Parathyroid adenoma (tissue), 2 donors: ENCODE measurements around the gene SLC1A4.
A peak's percentile ranks its signal among the peaks of the same experiment; 100 is the strongest.

ENCODE experiments used
- H2AFZ ChIP-seq: fragments of 300-600 bp; sonication (generic); one replicate; pipeline ENCODE4 v1.7.0; 2017; ENCODE audit warnings: antibody characterized with exemption, mild to moderate bottlenecking
- H3K27ac ChIP-seq: fragments of 300-600 bp; sonication (generic); one replicate; pipeline ENCODE4 v1.7.0; 2017
- H3K27me3 ChIP-seq: fragments of 300-600 bp; sonication (generic); one replicate; pipeline ENCODE4 v1.7.0; 2017; ENCODE audit warnings: low read length; ENCODE audit not compliant: control insufficient read depth, insufficient read depth
- H3K36me3 ChIP-seq: fragments of 300-600 bp; sonication (generic); one replicate; pipeline ENCODE4 v1.7.0; 2017; ENCODE audit warnings: low read length; ENCODE audit not compliant: control insufficient read depth, insufficient read depth
- H3K4me1 ChIP-seq: fragments of 300-600 bp; sonication (generic); one replicate; pipeline ENCODE4 v1.7.0; 2017; ENCODE audit warnings: control low read depth
- H3K4me2 ChIP-seq: fragments of 300-600 bp; sonication (generic); one replicate; pipeline ENCODE4 v1.7.0; 2017; ENCODE audit warnings: low read length
- H3K4me3 ChIP-seq: fragments of 300-600 bp; sonication (generic); one replicate; pipeline ENCODE4 v1.7.0; 2017; ENCODE audit warnings: low read depth, low read length
- H3K79me2 ChIP-seq: fragments of 300-600 bp; sonication (generic); one replicate; pipeline ENCODE4 v1.7.0; 2017; ENCODE audit warnings: control low read depth
- H3K9ac ChIP-seq: fragments of 300-600 bp; sonication (generic); one replicate; pipeline ENCODE4 v1.7.0; 2017; ENCODE audit warnings: mild to moderate bottlenecking
- H3K9me3 ChIP-seq: fragments of 300-600 bp; sonication (generic); one replicate; pipeline ENCODE4 v1.7.0; 2017; ENCODE audit warnings: low read length; ENCODE audit not compliant: control insufficient read depth
- TF ChIP-seq, protein P1 (sequence below): fragments of 300-600 bp; sonication (generic); IDR thresholded peaks from one replicate; pipeline ENCODE4 v1.7.0; 2017; ENCODE audit warnings: antibody characterized with exemption, mild to moderate bottlenecking
- donor health status: primary hyperparathyroidism.

SLC1A4 gene

DNA sequence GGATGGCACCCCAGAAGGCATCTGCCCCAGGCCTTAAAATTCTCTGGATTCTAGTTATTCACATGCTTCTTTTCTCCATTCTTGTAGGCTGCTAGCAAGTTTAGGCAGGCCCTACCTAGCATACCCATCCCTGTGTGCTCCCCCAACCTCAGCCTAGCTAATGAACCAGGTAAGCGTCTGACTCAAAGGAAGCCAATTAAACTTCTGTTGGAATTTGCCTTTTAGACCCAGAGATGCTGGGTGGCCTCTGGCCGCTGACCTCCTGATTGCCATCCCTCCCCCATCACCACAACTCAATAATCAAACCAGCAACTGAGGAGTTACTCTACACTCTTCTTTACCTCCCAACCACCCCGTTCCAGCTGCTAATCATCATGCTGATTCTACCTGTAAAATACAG, 48.0 kb downstream of the SLC1A4 start:
- Histone ChIP-seq H3K4me3 (no peak overlapping the region), H3K27ac (no peak overlapping the region), H2AFZ (no peak overlapping the region), H3K4me1 (no peaks in the 10 kb centered on the region), H3K36me3 (no peaks in the 10 kb centered on the region), H3K9ac (no peak overlapping the region), H3K27me3 (no peaks in the 10 kb centered on the region), H3K4me2 (no peak overlapping the region), H3K9me3 (no peaks in the 10 kb centered on the region), H3K79me2 (no peaks in the 10 kb centered on the region)
- TF ChIP-seq, protein P1, sequence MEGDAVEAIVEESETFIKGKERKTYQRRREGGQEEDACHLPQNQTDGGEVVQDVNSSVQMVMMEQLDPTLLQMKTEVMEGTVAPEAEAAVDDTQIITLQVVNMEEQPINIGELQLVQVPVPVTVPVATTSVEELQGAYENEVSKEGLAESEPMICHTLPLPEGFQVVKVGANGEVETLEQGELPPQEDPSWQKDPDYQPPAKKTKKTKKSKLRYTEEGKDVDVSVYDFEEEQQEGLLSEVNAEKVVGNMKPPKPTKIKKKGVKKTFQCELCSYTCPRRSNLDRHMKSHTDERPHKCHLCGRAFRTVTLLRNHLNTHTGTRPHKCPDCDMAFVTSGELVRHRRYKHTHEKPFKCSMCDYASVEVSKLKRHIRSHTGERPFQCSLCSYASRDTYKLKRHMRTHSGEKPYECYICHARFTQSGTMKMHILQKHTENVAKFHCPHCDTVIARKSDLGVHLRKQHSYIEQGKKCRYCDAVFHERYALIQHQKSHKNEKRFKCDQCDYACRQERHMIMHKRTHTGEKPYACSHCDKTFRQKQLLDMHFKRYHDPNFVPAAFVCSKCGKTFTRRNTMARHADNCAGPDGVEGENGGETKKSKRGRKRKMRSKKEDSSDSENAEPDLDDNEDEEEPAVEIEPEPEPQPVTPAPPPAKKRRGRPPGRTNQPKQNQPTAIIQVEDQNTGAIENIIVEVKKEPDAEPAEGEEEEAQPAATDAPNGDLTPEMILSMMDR, result no peak

DNA sequence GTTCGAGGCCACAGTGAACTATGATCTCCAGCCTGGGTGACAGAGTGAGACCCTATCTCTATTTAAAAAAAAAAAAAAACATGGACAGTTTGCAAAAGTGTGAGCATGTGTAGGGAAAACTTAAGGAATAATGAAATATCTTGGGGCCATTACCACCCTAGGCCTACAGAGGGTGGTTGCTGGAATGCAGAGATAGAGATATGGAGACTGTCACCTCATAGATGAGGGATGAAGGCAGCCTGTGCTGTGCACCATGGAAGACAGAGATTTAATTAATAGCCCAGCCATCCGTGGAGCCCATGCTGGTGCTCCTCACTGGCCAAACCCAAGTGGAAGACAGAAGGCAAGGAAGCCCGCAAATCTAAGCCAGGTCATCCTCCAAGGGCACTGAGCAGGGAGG, 50.4 kb downstream of the SLC1A4 start:
- TF ChIP-seq, protein P1, result no peak
- Histone ChIP-seq H3K9me3 (no peaks in the 10 kb centered on the region), H2AFZ (no peak overlapping the region), H3K27me3 (no peaks in the 10 kb centered on the region), H3K4me3 (no peak overlapping the region), H3K9ac (no peak overlapping the region), H3K4me2 (no peak overlapping the region), H3K79me2 (no peaks in the 10 kb centered on the region), H3K27ac (no peak overlapping the region), H3K4me1 (no peaks in the 10 kb centered on the region), H3K36me3 (no peaks in the 10 kb centered on the region)

DNA sequence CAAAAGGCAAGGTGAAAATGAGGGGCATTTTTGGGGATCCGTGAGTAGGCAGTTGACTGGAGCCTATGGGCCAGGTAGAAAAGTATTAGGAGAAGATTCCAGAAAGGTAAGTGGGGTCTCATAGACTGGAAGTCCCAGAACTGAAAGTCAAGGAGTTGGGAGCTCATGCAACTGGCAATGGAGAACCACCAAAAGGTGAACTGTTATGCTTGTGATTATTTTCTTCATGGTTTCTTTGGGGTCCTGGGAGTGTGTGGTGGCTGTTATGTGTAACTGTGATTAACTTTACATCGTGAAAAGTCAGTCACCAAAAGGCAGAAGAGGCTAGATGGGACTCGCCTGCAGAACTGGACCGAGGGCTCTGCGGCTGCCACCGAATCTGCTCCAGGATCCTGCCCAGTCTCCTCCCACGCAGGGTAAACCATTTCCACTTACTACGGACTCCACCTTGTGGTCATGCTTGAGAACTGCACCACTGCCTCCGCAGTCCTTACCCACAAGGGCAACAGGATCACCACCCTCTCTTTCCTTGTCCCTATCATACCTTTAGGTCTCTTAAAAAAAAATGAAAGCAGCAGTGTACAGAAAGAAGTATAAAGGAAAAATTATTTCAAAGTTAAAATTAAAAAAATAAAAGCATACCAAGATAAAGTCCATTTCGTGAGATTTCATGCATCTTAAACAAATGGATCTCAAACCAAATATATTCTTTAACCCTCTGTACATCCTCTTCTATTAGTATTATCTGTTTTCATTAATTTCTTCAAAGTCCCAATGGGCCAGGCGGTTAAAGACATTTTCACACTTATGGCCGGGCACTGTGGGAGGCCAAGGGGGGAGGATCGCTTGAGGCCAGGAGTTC, 51.4 kb downstream of the SLC1A4 start:
- Histone ChIP-seq H3K36me3 (no peaks in the 10 kb centered on the region), H3K9ac (no peak overlapping the region), H3K27me3 (no peaks in the 10 kb centered on the region), H3K4me3 (peak overlapping the region; percentile 23), H3K4me1 (no peaks in the 10 kb centered on the region), H3K79me2 (no peaks in the 10 kb centered on the region), H3K9me3 (no peaks in the 10 kb centered on the region), H3K27ac (no peak overlapping the region), H2AFZ (peak overlapping the region; percentile 43), H3K4me2 (peak overlapping the region; percentile 39)
- TF ChIP-seq, protein P1, result peak; percentile 98

DNA sequence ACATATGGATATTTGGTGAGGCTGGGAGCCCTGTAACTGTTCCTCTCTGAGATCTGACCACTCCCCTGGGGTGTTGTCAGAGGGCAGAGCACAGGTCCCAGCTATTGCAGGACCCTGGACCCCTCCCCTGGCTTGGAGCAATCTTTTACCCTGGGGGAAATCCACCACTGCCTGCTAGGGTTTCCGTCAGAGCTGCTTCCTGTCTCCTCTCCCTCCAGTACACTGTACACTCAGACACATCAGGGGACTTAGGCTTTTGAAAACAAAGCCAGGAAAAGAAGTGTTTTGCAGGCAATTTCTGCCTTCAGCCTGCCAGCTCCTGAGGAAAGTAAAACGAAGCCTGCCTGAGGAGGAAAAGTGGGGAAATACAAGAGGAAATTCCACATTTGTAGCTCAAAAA, 53.8 kb downstream of the SLC1A4 start:
- Histone ChIP-seq H3K9ac (no peak overlapping the region), H3K4me2 (no peak overlapping the region), H3K4me3 (no peak overlapping the region), H3K4me1 (no peaks in the 10 kb centered on the region), H3K36me3 (no peaks in the 10 kb centered on the region), H3K27me3 (no peaks in the 10 kb centered on the region), H3K79me2 (no peaks in the 10 kb centered on the region), H3K9me3 (no peaks in the 10 kb centered on the region), H2AFZ (no peak overlapping the region), H3K27ac (no peak overlapping the region)
- TF ChIP-seq, protein P1, result no peak
